Caco-2 (cell line): ENCODE measurements around the gene UQCC2. TPM values are rescaled to one million over a fixed set of nuclear protein-coding genes. Genes with fewer than 3 reads are reported as not detected.

Experiments
- BruUV-seq: library from RNA; stranded (reverse); fragments of 400-500 nt; replicated peaks from 2 replicates; lab custom pipeline; 2021; lab: Mats Ljungman, UMichigan
- CTCF ChIA-PET: fragments of 300-600 bp; sonication (Branson Sonifier 250); formaldehyde crosslinking; loops from one replicate; lab custom pipeline; 2022; ENCODE audit warnings: antibody characterized with exemption; lab: Charles Lee
- POLR2A ChIA-PET: fragments of 300-600 bp; sonication (Branson Sonifier 250); formaldehyde crosslinking; loops from one replicate; lab custom pipeline; 2022; ENCODE audit warnings: antibody characterized with exemption; lab: Charles Lee
- DNase-seq, 2 experiments: peaks; one replicate each; pipeline versions ENCODE4 v3.0.0 to v3.0.0-alpha.2; 2020 to 2022
- H3K27me3 ChIP-seq: replicated peaks from 2 replicates; pipeline ENCODE4 v1.6.0; 2011; ENCODE audit warnings: low read length; ENCODE audit not compliant: control insufficient read depth, insufficient read depth
- H3K36me3 ChIP-seq: 2 replicates; pipeline ENCODE4 v1.5.1; 2011; ENCODE audit warnings: low read length; ENCODE audit not compliant: control insufficient read depth, insufficient read depth
- H3K4me1 ChIP-seq: fragments of 250-450 bp; sonication (Bioruptor Pico); 2 replicates; pipeline ENCODE4 v1.5.1; 2020; ENCODE audit warnings: mild to moderate bottlenecking
- H3K4me3 ChIP-seq: 2 replicates; pipeline ENCODE4 v1.5.1; 2011; ENCODE audit warnings: low read depth, mild to moderate bottlenecking, control low read depth, low read length
- H3K9me3 ChIP-seq: fragments of 250-450 bp; sonication (Bioruptor Pico); 2 replicates; pipeline ENCODE4 v1.5.1; 2020; ENCODE audit warnings: mild to moderate bottlenecking, moderate library complexity
- H3K27ac Mint-ChIP-seq: one replicate; pipeline ENCODE4 v1.8.0; 2022; ENCODE audit warnings: mixed read lengths; ENCODE audit not compliant: unreplicated experiment
- H3K27me3 Mint-ChIP-seq: one replicate; pipeline ENCODE4 v1.8.0; 2022; ENCODE audit warnings: mixed read lengths; ENCODE audit not compliant: insufficient read depth, unreplicated experiment
- H3K36me3 Mint-ChIP-seq: one replicate; pipeline ENCODE4 v1.8.0; 2022; ENCODE audit warnings: mild to moderate bottlenecking, mixed read lengths; ENCODE audit not compliant: insufficient read depth, unreplicated experiment
- H3K4me1 Mint-ChIP-seq: one replicate; pipeline ENCODE4 v1.8.0; 2022; ENCODE audit warnings: low read depth, mixed read lengths; ENCODE audit not compliant: unreplicated experiment
- H3K4me3 Mint-ChIP-seq: one replicate; pipeline ENCODE4 v1.8.0; 2022; ENCODE audit warnings: mild to moderate bottlenecking, moderate library complexity, mixed read lengths; ENCODE audit not compliant: unreplicated experiment
- H3K9me3 Mint-ChIP-seq: one replicate; pipeline ENCODE4 v1.8.0; 2022; ENCODE audit warnings: mixed read lengths; ENCODE audit not compliant: unreplicated experiment
- intact Hi-C: fragments of 100-400 bp; cut with micrococcal nuclease; formaldehyde crosslinking; loops from one replicate; pipeline ENCODE4 v1.10.0; 2022; ENCODE audit not compliant: unreplicated experiment
- total RNA-seq: library from RNA; stranded (reverse); gene quantifications from 2 replicates; pipeline ENCODE4 v1.2.3, GENCODE V29; 2022
- TF ChIP-seq, protein P1 (sequence below), 2 experiments: fragments of 200-600 bp in 1 of 2; IDR thresholded peaks; 1 replicate in 1 of 2; 2 replicates in 1 of 2; pipeline versions ENCODE4 v1.5.1 to v1.8.0; 2011 to 2022; ENCODE audit warnings: antibody characterized with exemption in 1 of 2, control low read depth in 1 of 2, inconsistent platforms in 1 of 2, low read depth in 1 of 2, low read length in 1 of 2, mild to moderate bottlenecking in 1 of 2, moderate library complexity in 1 of 2; ENCODE audit not compliant: insufficient read depth in 1 of 2, severe bottlenecking in 1 of 2, unreplicated experiment in 1 of 2

Gene UQCC2
- total RNA-seq, 1 experiment from 2014 or later: 122 TPM

DNA sequence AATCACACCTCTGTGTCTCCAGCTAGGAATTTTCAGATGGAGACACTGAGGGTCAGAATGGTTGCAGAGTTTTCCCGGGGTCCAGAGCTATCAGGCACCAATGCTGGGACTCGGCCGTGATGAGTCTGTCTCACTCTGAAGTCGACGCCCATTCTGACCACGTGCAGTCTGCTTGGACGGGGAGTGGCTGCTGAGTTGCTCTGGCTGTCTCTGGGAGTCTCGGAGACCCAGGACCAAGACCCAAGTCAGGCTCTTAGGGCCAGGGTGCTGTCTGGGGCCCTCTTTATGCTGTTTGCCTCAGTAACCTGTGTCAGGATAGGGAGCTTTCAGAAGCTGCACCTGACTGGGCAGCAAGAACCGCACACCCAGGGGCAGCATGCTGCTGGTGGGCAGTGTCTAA is 30.6 kb upstream of the UQCC2 start:
- TF ChIP-seq, protein P1, sequence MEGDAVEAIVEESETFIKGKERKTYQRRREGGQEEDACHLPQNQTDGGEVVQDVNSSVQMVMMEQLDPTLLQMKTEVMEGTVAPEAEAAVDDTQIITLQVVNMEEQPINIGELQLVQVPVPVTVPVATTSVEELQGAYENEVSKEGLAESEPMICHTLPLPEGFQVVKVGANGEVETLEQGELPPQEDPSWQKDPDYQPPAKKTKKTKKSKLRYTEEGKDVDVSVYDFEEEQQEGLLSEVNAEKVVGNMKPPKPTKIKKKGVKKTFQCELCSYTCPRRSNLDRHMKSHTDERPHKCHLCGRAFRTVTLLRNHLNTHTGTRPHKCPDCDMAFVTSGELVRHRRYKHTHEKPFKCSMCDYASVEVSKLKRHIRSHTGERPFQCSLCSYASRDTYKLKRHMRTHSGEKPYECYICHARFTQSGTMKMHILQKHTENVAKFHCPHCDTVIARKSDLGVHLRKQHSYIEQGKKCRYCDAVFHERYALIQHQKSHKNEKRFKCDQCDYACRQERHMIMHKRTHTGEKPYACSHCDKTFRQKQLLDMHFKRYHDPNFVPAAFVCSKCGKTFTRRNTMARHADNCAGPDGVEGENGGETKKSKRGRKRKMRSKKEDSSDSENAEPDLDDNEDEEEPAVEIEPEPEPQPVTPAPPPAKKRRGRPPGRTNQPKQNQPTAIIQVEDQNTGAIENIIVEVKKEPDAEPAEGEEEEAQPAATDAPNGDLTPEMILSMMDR (IDR thresholded peaks at IDR 0.05; ENCODE audit: insufficient read depth in 1 of 2, low read depth in 1 of 2, low read length in 1 of 2, severe bottlenecking in 1 of 2, unreplicated experiment in 1 of 2): no peak
- Mint-ChIP-seq H3K4me1 (peaks cover 2% of the 10 kb centered on the region), H3K9me3 (no peaks in the 10 kb centered on the region), H3K36me3 (no peaks in the 10 kb centered on the region), H3K27me3 (no peaks in the 10 kb centered on the region), H3K4me3 (no peak overlapping the region), H3K27ac (no peak overlapping the region)
- no peak for DNase-seq
- no peaks in the 10 kb centered on the region for H3K9me3 ChIP-seq
- peaks cover 12% of the 10 kb centered on the region for H3K4me1 ChIP-seq
- no peak overlapping the region for H3K4me3 ChIP-seq
- BruUV-seq: no TSS peak
- intact Hi-C loops: no loop called here
- ChIA-PET POLR2A (no interaction called here), CTCF (interaction anchor here (0.6 to 3.8 kb wide), 2 partner anchors 31 to 191 kb away, joined by 3 to 23 read pairs; partner anchors contain the start of gene UQCC2)
- H3K36me3 ChIP-seq: no peaks in the 10 kb centered on the region
- no peaks in the 10 kb centered on the region for H3K27me3 ChIP-seq

DNA sequence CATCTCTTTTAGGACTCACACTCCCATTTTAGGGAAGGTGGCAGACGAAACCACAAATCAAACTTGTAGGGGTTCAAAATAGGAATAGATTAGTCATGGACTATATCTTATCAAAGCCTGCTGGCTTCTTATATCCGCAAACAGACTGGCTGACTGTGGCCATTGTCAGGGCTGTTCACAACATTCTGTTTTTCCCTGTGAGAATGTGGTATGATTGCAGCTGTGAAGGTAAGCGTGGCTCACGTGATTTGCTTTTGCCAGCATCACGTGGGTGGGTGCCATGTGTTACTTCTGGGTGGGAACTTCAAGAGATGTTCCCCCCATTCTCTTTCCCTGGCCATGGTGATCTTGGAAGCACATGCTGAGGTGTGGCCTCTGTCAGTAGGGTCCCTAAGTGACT is 29.3 kb upstream of the UQCC2 start:
- no TSS peak for BruUV-seq
- no peaks in the 10 kb centered on the region for H3K4me1 Mint-ChIP-seq
- H3K4me3 Mint-ChIP-seq: no peak overlapping the region
- H3K4me1 ChIP-seq: peaks cover 12% of the 10 kb centered on the region
- H3K27me3 ChIP-seq: no peaks in the 10 kb centered on the region
- H3K4me3 ChIP-seq: no peak overlapping the region
- POLR2A ChIA-PET: no interaction called here
- CTCF ChIA-PET: no interaction called here
- intact Hi-C loops: no loop called here
- TF ChIP-seq, protein P1 (IDR thresholded peaks at IDR 0.05; ENCODE audit: insufficient read depth in 1 of 2, low read depth in 1 of 2, low read length in 1 of 2, severe bottlenecking in 1 of 2, unreplicated experiment in 1 of 2): no peak
- no peak overlapping the region for H3K27ac Mint-ChIP-seq
- no peaks in the 10 kb centered on the region for H3K36me3 ChIP-seq
- H3K27me3 Mint-ChIP-seq: no peaks in the 10 kb centered on the region
- no peak for DNase-seq
- no peaks in the 10 kb centered on the region for H3K9me3 Mint-ChIP-seq
- no peaks in the 10 kb centered on the region for H3K36me3 Mint-ChIP-seq
- no peaks in the 10 kb centered on the region for H3K9me3 ChIP-seq

DNA sequence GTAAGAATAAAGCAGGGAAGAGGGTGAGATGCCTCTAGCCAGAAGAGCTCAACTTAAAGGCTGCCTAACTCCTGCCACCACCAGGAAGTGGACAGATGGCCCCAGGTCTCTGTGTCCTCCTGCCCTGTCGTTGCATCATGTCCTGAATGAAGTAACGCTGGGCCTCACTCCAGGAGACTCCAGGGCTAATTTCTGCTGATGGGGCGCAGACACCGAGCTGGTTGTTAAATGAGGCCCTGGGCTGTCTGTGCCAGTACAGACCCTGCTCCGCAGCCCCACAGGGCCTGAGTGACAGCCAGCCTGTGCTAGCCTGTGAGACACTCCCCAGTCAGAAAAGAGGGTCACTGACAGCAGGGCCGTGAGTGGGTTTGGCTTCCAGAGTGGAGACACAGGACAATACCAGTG is 28.7 kb upstream of the UQCC2 start:
- H3K4me3 Mint-ChIP-seq: no peak overlapping the region
- TF ChIP-seq, protein P1 (IDR thresholded peaks at IDR 0.05; ENCODE audit: insufficient read depth in 1 of 2, low read depth in 1 of 2, low read length in 1 of 2, severe bottlenecking in 1 of 2, unreplicated experiment in 1 of 2): no peak
- Histone ChIP-seq H3K36me3 (no peaks in the 10 kb centered on the region), H3K9me3 (no peaks in the 10 kb centered on the region), H3K27me3 (no peaks in the 10 kb centered on the region), H3K4me1 (peaks cover 12% of the 10 kb centered on the region), H3K4me3 (no peak overlapping the region)
- no peaks in the 10 kb centered on the region for H3K9me3 Mint-ChIP-seq
- ChIA-PET POLR2A (interaction anchor here (0.6 to 0.8 kb wide), 2 partner anchors 16 to 29 kb away, joined by 3 to 4 read pairs; partner anchors contain the start of gene UQCC2), CTCF (no interaction called here)
- intact Hi-C loops: no loop called here
- no peaks in the 10 kb centered on the region for H3K27me3 Mint-ChIP-seq
- DNase-seq: no peak
- H3K36me3 Mint-ChIP-seq: no peaks in the 10 kb centered on the region
- no TSS peak for BruUV-seq
- no peaks in the 10 kb centered on the region for H3K4me1 Mint-ChIP-seq
- peak overlapping the region; percentile 42 for H3K27ac Mint-ChIP-seq
